ENCODE measurements around the gene RBM27.

DNA sequence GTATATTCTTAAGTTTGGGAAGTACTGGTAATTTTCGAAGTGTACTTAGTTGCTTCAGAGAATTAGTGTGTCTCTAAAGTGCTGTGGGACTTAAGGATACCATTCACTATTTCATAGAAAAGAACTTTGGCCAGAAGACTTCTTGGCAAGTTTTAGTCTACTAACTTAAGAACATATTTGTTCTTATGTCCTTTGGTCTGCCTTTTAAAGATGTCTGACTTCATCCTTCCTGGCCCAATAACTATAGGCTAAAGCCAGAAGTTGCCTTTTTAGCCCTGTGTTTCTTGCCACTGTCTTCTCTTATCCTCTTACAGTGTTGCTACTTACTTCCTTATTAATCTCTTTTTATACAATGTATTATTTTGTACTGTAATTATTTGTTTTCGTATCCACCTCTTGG lies 6.3 kb downstream of the RBM27 start:
- TF ChIP-seq, protein P1, sequence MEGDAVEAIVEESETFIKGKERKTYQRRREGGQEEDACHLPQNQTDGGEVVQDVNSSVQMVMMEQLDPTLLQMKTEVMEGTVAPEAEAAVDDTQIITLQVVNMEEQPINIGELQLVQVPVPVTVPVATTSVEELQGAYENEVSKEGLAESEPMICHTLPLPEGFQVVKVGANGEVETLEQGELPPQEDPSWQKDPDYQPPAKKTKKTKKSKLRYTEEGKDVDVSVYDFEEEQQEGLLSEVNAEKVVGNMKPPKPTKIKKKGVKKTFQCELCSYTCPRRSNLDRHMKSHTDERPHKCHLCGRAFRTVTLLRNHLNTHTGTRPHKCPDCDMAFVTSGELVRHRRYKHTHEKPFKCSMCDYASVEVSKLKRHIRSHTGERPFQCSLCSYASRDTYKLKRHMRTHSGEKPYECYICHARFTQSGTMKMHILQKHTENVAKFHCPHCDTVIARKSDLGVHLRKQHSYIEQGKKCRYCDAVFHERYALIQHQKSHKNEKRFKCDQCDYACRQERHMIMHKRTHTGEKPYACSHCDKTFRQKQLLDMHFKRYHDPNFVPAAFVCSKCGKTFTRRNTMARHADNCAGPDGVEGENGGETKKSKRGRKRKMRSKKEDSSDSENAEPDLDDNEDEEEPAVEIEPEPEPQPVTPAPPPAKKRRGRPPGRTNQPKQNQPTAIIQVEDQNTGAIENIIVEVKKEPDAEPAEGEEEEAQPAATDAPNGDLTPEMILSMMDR (IDR thresholded peaks at IDR 0.05 in 4 of 5, conservative IDR thresholded peaks at IDR 0.05 in 1 of 5): no peak
- no peak for TF ChIP-seq POLR2A (IDR thresholded peaks at IDR 0.05)

Measured in gastrocnemius medialis (tissue), 4 donors.